Progenitor cell of endocrine pancreas (in vitro differentiated cells): ENCODE results near the gene COP1. TPM values are rescaled to one million over a fixed set of nuclear protein-coding genes. Genes with fewer than 3 reads are reported as not detected.

ENCODE experiments used
- DNase-seq: peaks from one replicate; pipeline ENCODE4 v3.0.0; 2021; ENCODE audit warnings: low spot score; ENCODE audit not compliant: unreplicated experiment
- H3K27ac Mint-ChIP-seq: 2 replicates; pipeline ENCODE4 v1.8.0; 2021; ENCODE audit warnings: mild to moderate bottlenecking, moderate library complexity, mixed read lengths
- H3K27me3 Mint-ChIP-seq: 2 replicates; pipeline ENCODE4 v1.8.0; 2021; ENCODE audit warnings: mixed read lengths
- H3K36me3 Mint-ChIP-seq: 2 replicates; pipeline ENCODE4 v1.8.0; 2022; ENCODE audit warnings: mixed read lengths; ENCODE audit not compliant: insufficient read depth
- H3K4me1 Mint-ChIP-seq: 2 replicates; pipeline ENCODE4 v1.8.0; 2021; ENCODE audit warnings: low read depth, mixed read lengths
- H3K4me3 Mint-ChIP-seq: 2 replicates; pipeline ENCODE4 v1.8.0; 2021; ENCODE audit warnings: low read depth, mild to moderate bottlenecking, moderate library complexity, mixed read lengths
- H3K9me3 Mint-ChIP-seq: 2 replicates; pipeline ENCODE4 v1.8.0; 2021; ENCODE audit warnings: low read depth, mixed read lengths
- CTCF ChIP-seq: fragments of 200-600 bp; sonication (generic); IDR thresholded peaks from one replicate; pipeline ENCODE4 v1.5.0; 2021; ENCODE audit warnings: antibody characterized with exemption, mild to moderate bottlenecking; ENCODE audit not compliant: unreplicated experiment
- total RNA-seq: library from RNA; stranded (reverse); gene quantifications from 2 replicates; pipeline ENCODE4 v1.2.1, GENCODE V29; 2021

The COP1 gene
- total RNA-seq, 1 donor from 2014 or later: 58.1 TPM

GRCh38 chr1:175935566-175936115 lies 271.4 kb downstream of the COP1 start:
- Mint-ChIP-seq H3K27me3 (no peaks in the 10 kb centered on the region), H3K4me3 (no peak overlapping the region), H3K36me3 (peaks cover 37% of the 10 kb centered on the region), H3K9me3 (no peaks in the 10 kb centered on the region), H3K4me1 (no peaks in the 10 kb centered on the region), H3K27ac (no peak overlapping the region)
- TF ChIP-seq CTCF: no peak
- no peak for DNase-seq

GRCh38 chr1:175935166-175935565 lies 271.9 kb downstream of the COP1 start:
- H3K36me3 Mint-ChIP-seq: peaks cover 35% of the 10 kb centered on the region
- DNase-seq: no peak
- no peaks in the 10 kb centered on the region for H3K27me3 Mint-ChIP-seq
- H3K27ac Mint-ChIP-seq: no peak overlapping the region
- no peaks in the 10 kb centered on the region for H3K9me3 Mint-ChIP-seq
- no peaks in the 10 kb centered on the region for H3K4me1 Mint-ChIP-seq
- no peak overlapping the region for H3K4me3 Mint-ChIP-seq
- TF ChIP-seq CTCF: no peak

- Mint-ChIP-seq H3K4me1 (no peaks in the 10 kb centered on the region), H3K27ac (no peak overlapping the region), H3K36me3 (peaks cover 32% of the 10 kb centered on the region), H3K9me3 (peaks cover 4% of the 10 kb centered on the region), H3K27me3 (no peaks in the 10 kb centered on the region), H3K4me3 (no peak overlapping the region)
- no peak for DNase-seq
- no peak for TF ChIP-seq CTCF
Observed at GRCh38 chr1:175933801-175934200, 273.3 kb downstream of the COP1 start.

GRCh38 chr1:175927944-175928343 lies 279.1 kb downstream of the COP1 start:
- Mint-ChIP-seq H3K9me3 (peaks cover 4% of the 10 kb centered on the region), H3K27ac (no peak overlapping the region), H3K4me1 (no peaks in the 10 kb centered on the region), H3K36me3 (peaks cover 32% of the 10 kb centered on the region), H3K4me3 (no peak overlapping the region), H3K27me3 (no peaks in the 10 kb centered on the region)
- no peak for DNase-seq
- no peak for TF ChIP-seq CTCF

- no peak for TF ChIP-seq CTCF
- Mint-ChIP-seq H3K4me1 (no peaks in the 10 kb centered on the region), H3K4me3 (no peak overlapping the region), H3K9me3 (no peaks in the 10 kb centered on the region), H3K36me3 (peaks cover 23% of the 10 kb centered on the region), H3K27me3 (no peaks in the 10 kb centered on the region), H3K27ac (no peak overlapping the region)
- no peak for DNase-seq
Observed at GRCh38 chr1:175922254-175922881, 284.7 kb downstream of the COP1 start.
